Keratinocyte (primary cell): ENCODE measurements around the gene CSMD2. TPM values are rescaled to one million over a fixed set of nuclear protein-coding genes. Genes with fewer than 3 reads are reported as not detected.

Source experiments
- DNase-seq: peaks from one replicate; pipeline ENCODE4 v3.0.0-alpha.2; 2011; ENCODE audit warnings: low read depth, missing footprints, low spot score
- FAIRE-seq: peaks from 2 replicates; lab custom pipeline; 2011; peaks lifted over from hg19 to GRCh38; lab: Jason Lieb, UNC
- H2AFZ ChIP-seq: 2 replicates; pipeline ENCODE4 v1.6.0; 2012; ENCODE audit warnings: low read length, control low read depth, inconsistent platforms; ENCODE audit not compliant: control insufficient read depth
- H3K27ac ChIP-seq: 2 replicates; pipeline ENCODE4 v1.5.1; 2011; ENCODE audit warnings: low read length; ENCODE audit not compliant: control insufficient read depth, insufficient read depth
- H3K27me3 ChIP-seq: 3 replicates; pipeline ENCODE4 v1.6.0; 2011; ENCODE audit warnings: low read length; ENCODE audit not compliant: control insufficient read depth, insufficient read depth; ENCODE audit errors: extremely low read depth
- H3K36me3 ChIP-seq, 2 experiments: 2 replicates in 1 of 2; 3 replicates in 1 of 2; pipeline ENCODE4 v1.5.1; 2011; ENCODE audit warnings: low read length in 2 of 2, mild to moderate bottlenecking in 1 of 2; ENCODE audit not compliant: control insufficient read depth in 2 of 2, insufficient read depth in 2 of 2; ENCODE audit errors: extremely low read depth in 1 of 2
- H3K4me1 ChIP-seq: 3 replicates; pipeline ENCODE4 v1.5.1; 2011; ENCODE audit warnings: low read length; ENCODE audit not compliant: control insufficient read depth, insufficient read depth; ENCODE audit errors: extremely low read depth
- H3K4me2 ChIP-seq: 3 replicates; pipeline ENCODE4 v1.6.0; 2011; ENCODE audit warnings: low read depth, low read length; ENCODE audit not compliant: control insufficient read depth, insufficient read depth; ENCODE audit errors: extremely low read depth
- H3K4me3 ChIP-seq, 3 experiments: fragments of 200-600 bp in 1 of 3; sonication (generic) in 1 of 3; 2 replicates in 2 of 3; 3 replicates in 1 of 3; pipeline ENCODE4 v1.5.1; 2011 to 2016; ENCODE audit warnings: low read length in 3 of 3, mild to moderate bottlenecking in 3 of 3, control low read depth in 2 of 3, inconsistent platforms in 1 of 3, low read depth in 1 of 3, mixed read lengths in 1 of 3, mixed run types in 1 of 3, moderate library complexity in 1 of 3; ENCODE audit not compliant: control insufficient read depth in 2 of 3, insufficient read depth in 2 of 3; ENCODE audit errors: extremely low read depth in 1 of 3
- H3K79me2 ChIP-seq: 2 replicates; pipeline ENCODE4 v1.6.0; 2012; ENCODE audit warnings: low read length; ENCODE audit not compliant: control insufficient read depth, insufficient read depth
- H3K9ac ChIP-seq: 3 replicates; pipeline ENCODE4 v1.6.0; 2011; ENCODE audit warnings: low read length; ENCODE audit not compliant: control insufficient read depth, insufficient read depth; ENCODE audit errors: extremely low read depth
- H3K9me1 ChIP-seq: 3 replicates; pipeline ENCODE4 v1.6.0; 2011; ENCODE audit warnings: low read length; ENCODE audit not compliant: control insufficient read depth, insufficient read depth; ENCODE audit errors: extremely low read depth
- H3K9me3 ChIP-seq: 2 replicates; pipeline ENCODE4 v1.5.1; 2012; ENCODE audit warnings: low read depth, low read length; ENCODE audit not compliant: control insufficient read depth
- H4K20me1 ChIP-seq: 3 replicates; pipeline ENCODE4 v1.6.0; 2011; ENCODE audit warnings: low read length; ENCODE audit not compliant: control insufficient read depth, insufficient read depth; ENCODE audit errors: extremely low read depth
- CTCF ChIP-seq, 3 experiments: IDR thresholded peaks in 1 of 3; conservative IDR thresholded peaks in 1 of 3; optimal IDR thresholded peaks in 1 of 3; 2 replicates in 2 of 3; 3 replicates in 1 of 3; pipeline versions ENCODE3 to v1.5.1; 2011; ENCODE audit warnings: low read length in 3 of 3, mild to moderate bottlenecking in 3 of 3, moderate library complexity in 2 of 3, control low read depth in 1 of 3, inconsistent platforms in 1 of 3; ENCODE audit not compliant: insufficient read depth in 2 of 3; ENCODE audit errors: extremely low read depth in 1 of 3
- EZH2 ChIP-seq: IDR thresholded peaks from one replicate; pipeline ENCODE4 v1.6.1; 2012; ENCODE audit warnings: inconsistent platforms, mild to moderate bottlenecking, low read length, moderate library complexity
- dilution Hi-C: fragments of 300-500 bp; cut with MboI; formaldehyde crosslinking; loops from one replicate; pipeline ENCODE4 v1.7.0; 2020; ENCODE audit warnings: low sequenced_read_pairs; ENCODE audit not compliant: extremely low pct_ligation_motif_present
- polyA plus RNA-seq, 5 experiments: library from polyadenylated mRNA; depleted of rRNA in 3 of 5; stranded (reverse) in 3 of 5; stranded (forward) in 1 of 5; unstranded in 1 of 5; fragments of >200 nt; gene quantifications; 1 replicate in 1 of 5; 2 replicates in 3 of 5; 3 replicates in 1 of 5; pipeline versions ENCODE4 v1.2.1 to v1.2.3, GENCODE V29; 2011 to 2012; ENCODE audit warnings: missing spikeins in 2 of 5, low read depth in 1 of 5, low replicate concordance in 1 of 5

CSMD2 gene
- polyA plus RNA-seq, 1 donor (not counting 4 experiments of a cell fraction or from before 2014, with no cell fraction given): 2.0 TPM

- Histone ChIP-seq H4K20me1 (no peaks in the 10 kb centered on the region), H3K4me3 (no peak overlapping the region), H3K9ac (no peak overlapping the region), H3K9me1 (no peaks in the 10 kb centered on the region), H3K27ac (no peak overlapping the region), H3K9me3 (peaks cover 6% of the 10 kb centered on the region), H3K79me2 (no peaks in the 10 kb centered on the region), H3K4me2 (peak overlapping the region; percentile 38), H3K36me3 (no peaks in the 10 kb centered on the region), H3K27me3 (no peaks in the 10 kb centered on the region), H3K4me1 (peaks cover 10% of the 10 kb centered on the region), H2AFZ (no peak overlapping the region)
- no peak for TF ChIP-seq CTCF (optimal IDR thresholded peaks at IDR 0.05 in 1 of 3, IDR thresholded peaks at IDR 0.05 in 1 of 3, conservative IDR thresholded peaks at IDR 0.05 in 1 of 3; ENCODE audit: extremely low read depth in 1 of 3, insufficient read depth in 2 of 3, low read length in 3 of 3)
- no peak for TF ChIP-seq EZH2
- peak; percentile 95 for FAIRE-seq
- dilution Hi-C loops: no loop called here
- peak; percentile 7 for DNase-seq
Observed at GRCh38 chr1:33876970-33877650, 287.9 kb downstream of the CSMD2 start.

GRCh38 chr1:33875862-33876261, 289.2 kb downstream of the CSMD2 start:
- H3K4me2 ChIP-seq: no peak overlapping the region
- H3K4me1 ChIP-seq: peaks cover 10% of the 10 kb centered on the region
- no peaks in the 10 kb centered on the region for H3K36me3 ChIP-seq
- H3K9me3 ChIP-seq: peaks cover 6% of the 10 kb centered on the region
- no peaks in the 10 kb centered on the region for H3K27me3 ChIP-seq
- H3K9me1 ChIP-seq: no peaks in the 10 kb centered on the region
- H3K4me3 ChIP-seq: no peak overlapping the region
- H4K20me1 ChIP-seq: no peaks in the 10 kb centered on the region
- dilution Hi-C loops: no loop called here
- H3K79me2 ChIP-seq: no peaks in the 10 kb centered on the region
- DNase-seq (no peak), FAIRE-seq (no peak)
- TF ChIP-seq EZH2: no peak
- no peak for TF ChIP-seq CTCF (optimal IDR thresholded peaks at IDR 0.05 in 1 of 3, IDR thresholded peaks at IDR 0.05 in 1 of 3, conservative IDR thresholded peaks at IDR 0.05 in 1 of 3; ENCODE audit: extremely low read depth in 1 of 3, insufficient read depth in 2 of 3, low read length in 3 of 3)
- H3K9ac ChIP-seq: no peak overlapping the region
- no peak overlapping the region for H2AFZ ChIP-seq
- H3K27ac ChIP-seq: no peak overlapping the region
